Neutrophil (primary cell): ENCODE results near the gene FOXN3.

Source experiments
- H3K27ac ChIP-seq: fragments of 200-600 bp; sonication (generic); 2 replicates; pipeline ENCODE4 v1.5.1; 2016; ENCODE audit warnings: mild to moderate bottlenecking, moderate library complexity
- H3K27me3 ChIP-seq: fragments of 200-600 bp; sonication (generic); 2 replicates; pipeline ENCODE4 v1.6.0; 2016; ENCODE audit warnings: mild to moderate bottlenecking
- H3K36me3 ChIP-seq: fragments of 200-600 bp; sonication (generic); 2 replicates; pipeline ENCODE4 v1.5.1; 2017
- H3K4me1 ChIP-seq, 2 experiments: fragments of 200-600 bp in 1 of 2; sonication (generic) in 1 of 2; 1 replicate in 1 of 2; 2 replicates in 1 of 2; pipeline versions ENCODE4 v1.5.1 to v1.6.1; 2013 to 2016; ENCODE audit warnings: low read depth in 1 of 2, low read length in 1 of 2, mild to moderate bottlenecking in 1 of 2, moderate library complexity in 1 of 2; ENCODE audit not compliant: control insufficient read depth in 1 of 2, insufficient read depth in 1 of 2
- H3K4me3 ChIP-seq, 2 experiments: fragments of 200-600 bp in 1 of 2; sonication (generic) in 1 of 2; 1 replicate in 1 of 2; 2 replicates in 1 of 2; pipeline ENCODE4 v1.5.1; 2013 to 2016; ENCODE audit warnings: low read depth in 1 of 2, low read length in 1 of 2, mild to moderate bottlenecking in 1 of 2, moderate library complexity in 1 of 2
- H3K9me3 ChIP-seq: fragments of 200-600 bp; sonication (generic); 2 replicates; pipeline ENCODE4 v1.5.1; 2016
- CTCF ChIP-seq: fragments of 200-600 bp; sonication (generic); IDR thresholded peaks from 2 replicates; pipeline ENCODE4 v1.5.1; 2016; ENCODE audit warnings: antibody characterized with exemption

Gene FOXN3

GRCh38 chr14:89419973-89420482 is 3.0 kb upstream of the FOXN3 start:
- TF ChIP-seq CTCF = no peak
- peaks cover 37 to 40% of the 10 kb centered on the region in 2 experiments for H3K4me1 ChIP-seq
- H3K27me3 ChIP-seq = no peaks in the 10 kb centered on the region
- H3K9me3 ChIP-seq = no peaks in the 10 kb centered on the region
- peak overlapping the region; percentile 24 for H3K27ac ChIP-seq
- no peak overlapping the region for H3K4me3 ChIP-seq
- no peaks in the 10 kb centered on the region for H3K36me3 ChIP-seq

GRCh38 chr14:89418976-89419375 is 1.9 kb upstream of the FOXN3 start:
- TF ChIP-seq CTCF = peak; percentile 72
- Histone ChIP-seq H3K27ac (peak overlapping the region; percentile 97), H3K4me3 (peak overlapping the region in 1 of 2 experiments; percentile 32), H3K36me3 (no peaks in the 10 kb centered on the region), H3K27me3 (no peaks in the 10 kb centered on the region), H3K4me1 (peaks cover 43 to 45% of the 10 kb centered on the region in 2 experiments), H3K9me3 (no peaks in the 10 kb centered on the region)

- peak overlapping the region; percentile 32 to 93 for H3K4me3 ChIP-seq
- H3K36me3 ChIP-seq = no peaks in the 10 kb centered on the region
- peak overlapping the region; percentile 97 for H3K27ac ChIP-seq
- no peaks in the 10 kb centered on the region for H3K27me3 ChIP-seq
- peaks cover 47 to 48% of the 10 kb centered on the region in 2 experiments for H3K4me1 ChIP-seq
- no peaks in the 10 kb centered on the region for H3K9me3 ChIP-seq
- no peak for TF ChIP-seq CTCF
Measured at GRCh38 chr14:89418452-89418851, 1.4 kb upstream of the FOXN3 start.

GRCh38 chr14:89417465-89418225 is 612 bp upstream of the FOXN3 start:
- H3K9me3 ChIP-seq = no peaks in the 10 kb centered on the region
- peak overlapping the region; percentile 84 to 93 for H3K4me3 ChIP-seq
- TF ChIP-seq CTCF = peak; percentile 33
- peaks cover 47 to 51% of the 10 kb centered on the region in 2 experiments for H3K4me1 ChIP-seq
- H3K27me3 ChIP-seq = no peaks in the 10 kb centered on the region
- H3K27ac ChIP-seq = peak overlapping the region; percentile 97
- no peaks in the 10 kb centered on the region for H3K36me3 ChIP-seq

GRCh38 chr14:89416002-89416995 is 734 bp downstream of the FOXN3 start:
- peaks cover 47 to 51% of the 10 kb centered on the region in 2 experiments for H3K4me1 ChIP-seq
- H3K27me3 ChIP-seq = no peaks in the 10 kb centered on the region
- peaks cover 10% of the 10 kb centered on the region for H3K36me3 ChIP-seq
- no peak for TF ChIP-seq CTCF
- peak overlapping the region; percentile 93 for H3K4me3 ChIP-seq
- H3K9me3 ChIP-seq = no peaks in the 10 kb centered on the region
- H3K27ac ChIP-seq = peak overlapping the region; percentile 97
